ENCODE measurements around the gene SLC4A7.

DNA sequence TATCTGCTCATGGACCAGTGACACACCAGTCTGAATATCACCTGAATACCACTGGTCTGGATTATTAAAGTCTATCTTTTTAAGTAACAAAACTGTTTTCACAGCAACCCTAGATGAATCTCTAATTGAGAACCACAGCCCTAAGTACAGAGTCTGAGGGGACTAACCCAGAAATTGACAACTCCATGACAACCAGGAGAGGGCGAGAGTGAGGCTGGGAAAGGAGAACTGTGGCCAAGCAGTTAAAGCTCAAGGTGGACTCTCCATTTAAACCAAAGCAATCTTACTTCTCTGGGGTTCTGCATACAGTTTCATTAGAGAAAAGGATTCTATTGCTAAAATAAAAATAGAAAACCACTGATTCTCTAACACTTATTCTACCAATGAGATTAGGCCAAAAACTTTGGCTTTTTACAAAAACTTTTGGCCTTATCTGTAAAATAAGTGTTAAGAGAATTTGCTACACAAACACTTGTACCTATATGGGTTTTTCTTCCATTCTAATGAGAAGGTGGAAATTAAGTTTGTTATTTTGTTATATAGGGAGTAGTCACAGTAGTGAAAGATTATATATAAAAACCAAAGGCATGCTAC lies 126.4 kb downstream of the SLC4A7 start:
- peak in 3 of 5 experiments; percentile 23 to 42 (median 32) for TF ChIP-seq CTCF (IDR thresholded peaks at IDR 0.05 in 4 of 5, conservative IDR thresholded peaks at IDR 0.05 in 1 of 5)
- TF ChIP-seq POLR2A (IDR thresholded peaks at IDR 0.05): no peak

Data from gastrocnemius medialis (tissue), 4 donors.